Suprapubic skin (tissue), 3 donors: ENCODE data around the gene ENDOD1.

ENCODE experiments used
- CTCF ChIP-seq, 2 donors: fragments of 200-600 bp in 1 of 2; fragments of 450-650 bp in 1 of 2; sonication (generic) in 1 of 2; IDR thresholded peaks; one replicate each; pipeline ENCODE4 v1.5.1; 2016 to 2019; ENCODE audit warnings: antibody characterized with exemption in 2 of 2, mild to moderate bottlenecking in 1 of 2, moderate library complexity in 1 of 2
- POLR2AphosphoS5 ChIP-seq, 3 donors: sonication (generic); formaldehyde crosslinking; IDR thresholded peaks; one replicate each; pipeline ENCODE4 v1.6.1; 2017; ENCODE audit warnings: antibody characterized with exemption in 3 of 3

DNA sequence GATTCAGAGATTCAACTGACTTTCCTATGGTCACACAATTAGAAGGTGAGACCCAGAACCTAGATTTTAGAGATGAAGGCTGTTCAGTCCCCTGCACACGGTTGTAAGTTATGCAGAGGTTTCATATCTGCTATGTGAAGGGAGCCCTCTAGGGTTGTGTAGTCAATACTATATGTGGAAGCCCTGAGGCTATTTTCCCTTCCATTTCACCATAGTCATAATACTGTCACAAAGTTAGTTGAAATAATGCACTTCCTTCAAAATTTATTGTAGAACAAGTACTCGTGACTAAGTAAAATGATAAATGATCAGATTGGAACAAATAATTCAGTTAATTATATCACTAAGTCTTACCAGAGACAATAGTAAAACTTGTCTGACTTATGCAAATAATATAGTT is 48.8 kb downstream of the ENDOD1 start:
- TF ChIP-seq POLR2AphosphoS5 (IDR thresholded peaks at IDR 0.05) (no peak), CTCF (IDR thresholded peaks at IDR 0.05) (no peak)
